Mesendoderm (in vitro differentiated cells): ENCODE data around the gene SLC12A7.

ENCODE experiments used
- DNase-seq: peaks from one replicate; pipeline ENCODE4 v3.0.0; 2013
- H2AK5ac ChIP-seq: 2 replicates; pipeline ENCODE4 v1.6.1; 2013; ENCODE audit warnings: low read length, inconsistent platforms
- H2BK120ac ChIP-seq: 2 replicates; pipeline ENCODE4 v1.6.1; 2013; ENCODE audit warnings: low read depth, mild to moderate bottlenecking, low read length, moderate library complexity, mixed read lengths
- H2BK15ac ChIP-seq: replicated peaks from 2 replicates; pipeline ENCODE4 v1.6.1; 2013; ENCODE audit warnings: low read depth, mild to moderate bottlenecking, moderate library complexity
- H2BK5ac ChIP-seq: 2 replicates; pipeline ENCODE4 v1.6.1; 2013; ENCODE audit warnings: low read length, inconsistent platforms
- H3K18ac ChIP-seq: 2 replicates; pipeline ENCODE4 v1.6.1; 2013; ENCODE audit warnings: mild to moderate bottlenecking, low read length, mixed read lengths
- H3K23ac ChIP-seq: one replicate; pipeline ENCODE4 v1.6.1; 2013; ENCODE audit warnings: low read length
- H3K27ac ChIP-seq: 2 replicates; pipeline ENCODE4 v1.5.1; 2013; ENCODE audit warnings: low read depth, mild to moderate bottlenecking, inconsistent platforms, low read length, moderate library complexity
- H3K27me3 ChIP-seq: 2 replicates; pipeline ENCODE4 v1.6.1; 2013; ENCODE audit warnings: low read length, control low read depth, mild to moderate bottlenecking, inconsistent platforms; ENCODE audit not compliant: insufficient read depth, poor library complexity
- H3K36me3 ChIP-seq: 2 replicates; pipeline ENCODE4 v1.6.1; 2013; ENCODE audit warnings: low read length, inconsistent platforms; ENCODE audit not compliant: control insufficient read depth, insufficient read depth
- H3K4ac ChIP-seq: one replicate; pipeline ENCODE4 v1.6.1; 2013; ENCODE audit warnings: low read depth, mild to moderate bottlenecking, low read length, moderate library complexity
- H3K4me1 ChIP-seq: 2 replicates; pipeline ENCODE4 v1.6.1; 2013; ENCODE audit warnings: low read depth, low read length, inconsistent platforms; ENCODE audit not compliant: control insufficient read depth
- H3K4me2 ChIP-seq: 2 replicates; pipeline ENCODE4 v1.6.1; 2013; ENCODE audit warnings: low read length
- H3K4me3 ChIP-seq: 2 replicates; pipeline ENCODE4 v1.5.1; 2013; ENCODE audit warnings: mild to moderate bottlenecking, low read length
- H3K56ac ChIP-seq: one replicate; pipeline ENCODE4 v1.6.1; 2013; ENCODE audit warnings: low read length
- H3K79me1 ChIP-seq: 2 replicates; pipeline ENCODE4 v1.6.1; 2013; ENCODE audit warnings: low read length, inconsistent platforms
- H3K79me2 ChIP-seq: 2 replicates; pipeline ENCODE4 v1.6.1; 2013; ENCODE audit warnings: mild to moderate bottlenecking, low read length; ENCODE audit not compliant: control insufficient read depth, insufficient read depth
- H3K9ac ChIP-seq: 2 replicates; pipeline ENCODE4 v1.6.1; 2013; ENCODE audit warnings: low read length, inconsistent platforms
- H4K5ac ChIP-seq: one replicate; pipeline ENCODE4 v1.6.1; 2013; ENCODE audit warnings: low read length
- H4K8ac ChIP-seq: one replicate; pipeline ENCODE4 v1.6.1; 2013; ENCODE audit warnings: low read depth, mild to moderate bottlenecking, control low read depth, low read length, moderate library complexity
- WGBS: extraction: QIAGEN DNeasy Blood & Tissue Kit; methylation state at CpG from one replicate; pipeline ENCODE4 v1.1.7; 2013; ENCODE audit warnings: low lambda C conversion rate, missing lambda C conversion rate; ENCODE audit not compliant: insufficient coverage; ENCODE audit errors: extremely low coverage; 5-methylcytosine and 5-hydroxymethylcytosine counted together

Gene SLC12A7

DNA sequence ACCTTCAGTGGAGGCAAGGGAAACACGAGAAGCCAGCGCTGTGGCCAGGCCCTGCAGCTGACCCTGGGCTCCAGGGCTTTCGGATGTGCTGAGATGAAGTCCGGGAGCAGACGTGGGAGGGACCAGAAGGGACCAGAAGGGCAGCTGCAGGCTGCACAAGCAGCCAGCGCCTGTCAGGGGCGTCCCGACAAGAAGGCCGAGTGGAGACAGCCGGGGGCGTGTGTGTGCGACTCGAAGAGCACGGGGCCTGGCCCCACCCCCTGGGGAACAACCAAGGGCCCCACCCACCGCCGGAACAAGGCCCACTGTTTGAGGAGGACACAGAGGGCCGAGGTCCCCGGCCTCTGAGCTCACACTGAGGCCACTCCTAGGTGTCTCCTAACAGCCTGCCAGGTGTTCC is 31.4 kb downstream of the SLC12A7 start:
- Histone ChIP-seq H2BK15ac (no peak overlapping the region), H3K56ac (no peak overlapping the region), H3K27me3 (no peaks in the 10 kb centered on the region), H2BK5ac (no peak overlapping the region), H2AK5ac (no peak overlapping the region), H3K79me1 (no peaks in the 10 kb centered on the region), H3K27ac (no peak overlapping the region), H3K4me1 (no peaks in the 10 kb centered on the region), H3K18ac (no peak overlapping the region), H3K4ac (no peak overlapping the region), H3K4me2 (no peak overlapping the region), H2BK120ac (no peak overlapping the region), H3K79me2 (no peaks in the 10 kb centered on the region), H3K23ac (no peak overlapping the region), H4K8ac (no peak overlapping the region), H3K36me3 (no peaks in the 10 kb centered on the region), H3K9ac (no peak overlapping the region), H4K5ac (no peak overlapping the region), H3K4me3 (no peak overlapping the region)
- no peak for DNase-seq
- no CpG with 5 or more reads among the region's 18 CpGs for WGBS

DNA sequence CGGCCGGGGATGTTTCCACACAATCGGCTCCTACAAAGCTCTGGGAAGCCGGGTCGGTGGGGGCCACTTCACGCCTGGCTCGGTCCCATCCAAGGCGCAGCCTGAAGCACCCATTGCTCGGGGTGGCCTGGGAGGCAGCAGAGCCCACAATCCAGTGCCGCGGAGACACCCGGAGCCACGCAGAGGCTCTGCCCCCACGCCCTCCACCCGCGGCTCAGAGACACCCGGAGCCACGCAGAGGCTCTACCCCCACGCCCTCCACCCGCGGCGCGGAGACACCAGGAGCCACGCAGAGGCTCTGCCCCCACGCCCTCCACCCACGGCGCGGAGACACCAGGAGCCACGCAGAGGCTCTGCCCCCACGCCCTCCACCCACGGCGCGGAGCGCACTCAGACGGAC is 31.9 kb downstream of the SLC12A7 start:
- Histone ChIP-seq H3K9ac (no peak overlapping the region), H2BK120ac (no peak overlapping the region), H3K4me3 (no peak overlapping the region), H4K8ac (no peak overlapping the region), H3K36me3 (no peaks in the 10 kb centered on the region), H4K5ac (no peak overlapping the region), H2BK5ac (no peak overlapping the region), H3K79me2 (no peaks in the 10 kb centered on the region), H3K56ac (no peak overlapping the region), H2BK15ac (no peak overlapping the region), H3K4me1 (no peaks in the 10 kb centered on the region), H2AK5ac (no peak overlapping the region), H3K18ac (no peak overlapping the region), H3K79me1 (no peaks in the 10 kb centered on the region), H3K4me2 (no peak overlapping the region), H3K27me3 (no peaks in the 10 kb centered on the region), H3K27ac (no peak overlapping the region), H3K4ac (no peak overlapping the region), H3K23ac (no peak overlapping the region)
- WGBS, result no CpG with 5 or more reads among the region's 35 CpGs
- DNase-seq, result no peak

DNA sequence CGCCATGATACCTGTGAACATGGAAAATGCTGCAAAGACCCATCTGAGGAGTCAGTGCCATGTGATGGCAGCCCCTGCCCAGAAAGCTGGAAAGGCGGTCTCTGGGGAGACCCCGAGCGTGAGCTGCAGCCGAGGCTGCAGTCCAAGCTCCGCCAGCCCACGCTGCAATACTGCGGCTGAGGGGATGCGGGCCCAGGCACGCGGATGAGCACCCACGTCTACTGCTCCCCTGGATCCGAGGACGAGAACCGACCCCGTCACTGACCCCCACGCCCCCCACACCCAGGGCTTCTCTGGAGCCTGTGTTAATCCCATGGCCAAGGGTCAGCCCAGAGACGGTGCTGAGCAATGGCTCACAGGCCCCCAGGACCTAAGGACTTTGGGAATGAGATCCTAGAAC is 32.4 kb downstream of the SLC12A7 start:
- Histone ChIP-seq H3K36me3 (no peaks in the 10 kb centered on the region), H3K4me3 (no peak overlapping the region), H3K9ac (no peak overlapping the region), H3K27me3 (no peaks in the 10 kb centered on the region), H3K79me2 (no peaks in the 10 kb centered on the region), H3K4me2 (no peak overlapping the region), H3K4ac (no peak overlapping the region), H4K5ac (no peak overlapping the region), H3K56ac (no peak overlapping the region), H2AK5ac (no peak overlapping the region), H4K8ac (no peak overlapping the region), H3K23ac (no peak overlapping the region), H3K18ac (no peak overlapping the region), H3K4me1 (no peaks in the 10 kb centered on the region), H2BK120ac (no peak overlapping the region), H3K79me1 (no peaks in the 10 kb centered on the region), H2BK15ac (no peak overlapping the region), H2BK5ac (no peak overlapping the region), H3K27ac (no peak overlapping the region)
- DNase-seq, result no peak
- no CpG with 5 or more reads among the region's 18 CpGs for WGBS

DNA sequence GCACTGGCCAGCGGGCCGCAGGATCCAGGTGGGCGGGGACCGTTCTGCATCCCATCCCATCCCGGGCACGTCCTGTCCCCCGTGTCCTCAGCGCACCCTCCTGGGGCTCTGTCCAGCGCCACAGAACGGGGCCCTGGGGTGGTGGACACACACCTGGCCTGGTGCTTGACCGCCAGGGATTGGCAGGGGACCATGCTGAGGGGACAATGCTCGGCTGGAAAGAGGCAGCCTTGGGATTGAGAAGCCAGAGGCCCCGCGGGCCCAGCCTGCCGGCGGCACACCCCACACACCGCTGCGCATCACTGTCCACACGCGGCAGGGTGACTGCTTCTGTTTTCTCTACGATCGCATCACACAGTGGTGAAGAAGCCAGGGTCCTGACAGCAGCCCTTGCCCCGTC is 33.0 kb downstream of the SLC12A7 start:
- no peak overlapping the region for H3K18ac ChIP-seq
- H3K27me3 ChIP-seq, result no peaks in the 10 kb centered on the region
- no peak overlapping the region for H3K9ac ChIP-seq
- H3K23ac ChIP-seq, result no peak overlapping the region
- no peak overlapping the region for H2AK5ac ChIP-seq
- H3K79me2 ChIP-seq, result no peaks in the 10 kb centered on the region
- no peaks in the 10 kb centered on the region for H3K36me3 ChIP-seq
- no peaks in the 10 kb centered on the region for H3K4me1 ChIP-seq
- H2BK5ac ChIP-seq, result no peak overlapping the region
- H2BK120ac ChIP-seq, result no peak overlapping the region
- H3K4me2 ChIP-seq, result no peak overlapping the region
- WGBS, result no CpG with 5 or more reads among the region's 23 CpGs
- no peak overlapping the region for H3K56ac ChIP-seq
- no peak overlapping the region for H4K5ac ChIP-seq
- no peak overlapping the region for H4K8ac ChIP-seq
- DNase-seq, result no peak
- H3K27ac ChIP-seq, result no peak overlapping the region
- no peak overlapping the region for H3K4me3 ChIP-seq
- H2BK15ac ChIP-seq, result no peak overlapping the region
- no peaks in the 10 kb centered on the region for H3K79me1 ChIP-seq
- H3K4ac ChIP-seq, result no peak overlapping the region

DNA sequence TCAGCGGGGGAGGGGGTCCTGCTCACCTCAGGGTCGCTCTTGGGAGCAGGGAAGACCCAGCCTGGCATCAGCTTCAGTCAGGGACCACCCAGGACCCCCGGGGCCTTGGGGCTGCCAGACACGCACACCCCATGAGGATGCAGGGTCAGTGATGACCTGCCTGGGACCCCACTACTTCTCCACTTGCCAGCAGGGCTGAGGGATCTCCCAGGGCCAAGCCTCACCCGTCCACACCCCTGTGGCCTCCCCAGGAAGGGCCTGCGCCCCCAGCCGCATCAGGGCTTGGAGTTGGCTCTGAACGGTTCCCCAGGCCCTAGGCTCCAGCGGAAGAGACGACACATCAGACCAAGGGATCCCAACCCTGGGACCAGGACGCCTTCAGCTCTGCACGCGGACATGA is 33.7 kb downstream of the SLC12A7 start:
- Histone ChIP-seq H3K56ac (no peak overlapping the region), H3K23ac (no peak overlapping the region), H3K4ac (no peak overlapping the region), H3K27ac (no peak overlapping the region), H4K8ac (no peak overlapping the region), H2AK5ac (no peak overlapping the region), H2BK120ac (no peak overlapping the region), H3K4me1 (no peaks in the 10 kb centered on the region), H3K27me3 (no peaks in the 10 kb centered on the region), H4K5ac (no peak overlapping the region), H3K79me1 (no peaks in the 10 kb centered on the region), H3K4me2 (no peak overlapping the region), H2BK5ac (no peak overlapping the region), H3K4me3 (no peak overlapping the region), H3K36me3 (no peaks in the 10 kb centered on the region), H2BK15ac (no peak overlapping the region), H3K9ac (no peak overlapping the region), H3K79me2 (no peaks in the 10 kb centered on the region), H3K18ac (no peak overlapping the region)
- WGBS, result no CpG with 5 or more reads among the region's 13 CpGs
- no peak for DNase-seq

DNA sequence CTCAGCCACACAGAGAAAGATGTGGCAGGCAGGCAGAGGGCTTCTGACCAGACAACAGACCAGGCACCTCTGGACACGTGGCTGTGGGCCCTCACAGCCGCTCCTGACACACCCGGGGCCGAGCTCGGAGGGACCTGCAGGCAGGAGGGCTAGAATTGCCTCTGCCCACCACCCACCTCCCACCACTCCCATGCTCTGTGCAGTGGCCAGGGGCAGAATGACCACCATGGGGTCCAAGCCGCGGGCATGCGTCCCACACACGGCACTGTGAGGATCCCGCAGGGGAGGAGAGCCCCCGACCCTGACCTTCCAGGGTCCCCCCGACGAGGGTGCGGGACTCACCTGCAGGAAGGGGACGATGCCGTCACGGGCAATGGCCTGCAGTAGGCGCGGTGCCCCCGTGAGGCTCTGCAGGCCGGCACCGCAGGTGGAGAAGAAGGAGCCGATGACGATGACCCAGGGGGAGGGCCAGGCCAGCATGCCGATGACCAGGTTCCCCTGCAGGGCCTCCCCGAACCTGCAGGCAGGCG is 34.3 kb downstream of the SLC12A7 start:
- no peaks in the 10 kb centered on the region for H3K36me3 ChIP-seq
- H3K56ac ChIP-seq, result no peak overlapping the region
- H3K79me1 ChIP-seq, result no peaks in the 10 kb centered on the region
- no peak overlapping the region for H3K18ac ChIP-seq
- no peaks in the 10 kb centered on the region for H3K79me2 ChIP-seq
- H4K5ac ChIP-seq, result no peak overlapping the region
- H4K8ac ChIP-seq, result no peak overlapping the region
- no peak overlapping the region for H2BK5ac ChIP-seq
- no peaks in the 10 kb centered on the region for H3K27me3 ChIP-seq
- H2BK120ac ChIP-seq, result no peak overlapping the region
- H3K27ac ChIP-seq, result no peak overlapping the region
- no peak overlapping the region for H3K9ac ChIP-seq
- H3K4ac ChIP-seq, result no peak overlapping the region
- DNase-seq, result no peak
- WGBS, result no CpG with 5 or more reads among the region's 27 CpGs
- H2BK15ac ChIP-seq, result no peak overlapping the region
- H3K4me2 ChIP-seq, result no peak overlapping the region
- H3K4me1 ChIP-seq, result no peaks in the 10 kb centered on the region
- no peak overlapping the region for H3K23ac ChIP-seq
- no peak overlapping the region for H2AK5ac ChIP-seq
- H3K4me3 ChIP-seq, result no peak overlapping the region
